ELF-1 (cell line): ENCODE results near the gene ELP6.
"Not testable (repeated sequence)": the region's sequence is repeated elsewhere in the genome, so short reads cannot be mapped to it uniquely, and the experiment has no call there.

Source experiments
- DNase-seq: peaks from one replicate; pipeline ENCODE4 v3.0.0-alpha.2; 2016; ENCODE audit warnings: low read depth, low spot score

The ELP6 gene

DNA sequence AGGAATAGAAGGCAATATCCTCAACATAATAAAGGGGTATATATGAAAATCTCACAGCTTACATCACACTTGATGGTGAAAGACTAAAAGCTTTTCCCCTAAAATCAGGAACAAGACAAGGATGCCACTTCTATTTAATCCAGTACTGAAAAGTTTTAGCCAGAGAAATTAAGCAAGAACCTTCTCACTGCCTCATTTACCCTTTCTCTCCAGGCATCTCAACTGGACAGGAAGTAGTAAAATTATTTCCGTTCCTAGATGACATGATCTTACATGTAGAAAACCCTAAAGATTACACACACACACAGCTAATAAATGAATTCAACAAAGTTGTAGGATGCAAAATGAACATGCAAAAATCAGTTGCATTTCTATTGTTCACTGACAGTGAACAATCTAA is 48.9 kb downstream of the ELP6 start:
- DNase-seq: no peak

DNA sequence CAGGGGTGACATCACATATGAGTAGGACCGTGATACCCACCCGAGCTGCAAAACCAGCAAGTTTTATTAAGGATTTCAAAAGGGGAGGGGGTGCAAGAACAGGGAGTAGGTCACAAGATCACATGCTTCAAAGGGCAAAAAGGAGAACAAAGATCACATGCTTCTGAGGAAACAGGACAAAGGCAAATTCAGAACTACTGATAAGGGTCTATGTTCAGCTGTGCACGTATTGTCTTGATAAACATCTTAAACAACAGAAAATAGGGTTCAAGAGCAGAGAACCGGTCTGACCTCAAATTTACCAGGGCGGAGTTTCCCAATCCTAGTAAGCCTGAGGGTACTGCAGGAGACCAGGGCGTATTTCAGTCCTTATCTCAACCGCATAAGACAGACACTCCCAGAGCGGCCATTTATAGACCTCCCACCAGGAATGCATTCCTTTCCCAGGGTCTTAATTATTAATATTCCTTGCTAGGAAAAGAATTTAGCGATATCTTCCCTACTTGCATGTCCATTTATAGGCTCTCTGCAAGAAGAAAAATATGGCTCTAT is 53.9 kb downstream of the ELP6 start:
- not testable (repeated sequence) for DNase-seq

DNA sequence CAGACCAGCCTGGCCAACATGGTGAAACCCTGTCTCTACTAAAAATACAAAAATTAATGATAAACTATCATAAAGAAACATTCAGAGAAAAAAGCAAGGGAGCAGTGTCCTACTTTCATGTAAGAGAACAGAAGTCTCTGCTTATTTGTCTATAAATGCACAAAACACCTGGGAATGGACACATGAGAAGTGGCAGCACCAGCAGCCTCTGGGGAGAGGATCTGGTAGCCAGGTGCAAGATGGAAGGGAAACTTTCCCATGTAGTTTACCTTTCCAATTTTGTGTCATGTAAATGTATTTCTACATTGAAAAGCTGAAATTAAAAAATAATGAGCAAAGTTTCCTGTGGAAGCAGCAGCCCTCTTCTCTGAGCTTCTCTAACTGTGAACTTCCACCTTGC is 56.5 kb downstream of the ELP6 start:
- no peak for DNase-seq

DNA sequence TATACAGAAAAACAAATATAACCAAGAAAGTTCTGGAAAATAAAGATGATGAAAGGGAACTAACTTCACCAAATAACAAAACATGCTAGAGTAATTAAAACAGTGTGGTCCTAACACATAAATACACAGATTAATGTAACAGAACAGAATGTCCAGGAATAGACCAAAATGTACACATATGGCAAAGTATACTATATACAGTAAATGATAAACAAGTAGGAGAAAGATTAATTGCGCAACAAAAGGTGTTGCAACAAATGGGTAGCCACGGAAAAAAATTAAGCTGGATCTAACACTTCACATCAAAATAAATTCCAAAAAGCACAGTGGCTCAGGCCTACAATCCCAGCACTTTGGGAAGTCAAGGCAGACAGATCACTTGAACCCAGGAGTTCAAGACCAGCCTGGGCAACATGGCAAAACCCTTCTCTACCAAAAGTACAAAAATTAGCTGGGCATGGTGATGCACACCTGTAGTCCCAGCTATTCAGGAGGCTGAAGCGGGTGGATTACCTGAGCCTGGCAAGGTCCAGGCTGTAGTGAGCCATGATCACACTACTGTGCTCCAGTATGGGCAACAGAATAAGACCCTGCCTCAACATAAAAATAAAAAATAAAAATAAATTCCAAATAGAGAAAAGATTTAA is 57.6 kb downstream of the ELP6 start:
- no peak for DNase-seq

DNA sequence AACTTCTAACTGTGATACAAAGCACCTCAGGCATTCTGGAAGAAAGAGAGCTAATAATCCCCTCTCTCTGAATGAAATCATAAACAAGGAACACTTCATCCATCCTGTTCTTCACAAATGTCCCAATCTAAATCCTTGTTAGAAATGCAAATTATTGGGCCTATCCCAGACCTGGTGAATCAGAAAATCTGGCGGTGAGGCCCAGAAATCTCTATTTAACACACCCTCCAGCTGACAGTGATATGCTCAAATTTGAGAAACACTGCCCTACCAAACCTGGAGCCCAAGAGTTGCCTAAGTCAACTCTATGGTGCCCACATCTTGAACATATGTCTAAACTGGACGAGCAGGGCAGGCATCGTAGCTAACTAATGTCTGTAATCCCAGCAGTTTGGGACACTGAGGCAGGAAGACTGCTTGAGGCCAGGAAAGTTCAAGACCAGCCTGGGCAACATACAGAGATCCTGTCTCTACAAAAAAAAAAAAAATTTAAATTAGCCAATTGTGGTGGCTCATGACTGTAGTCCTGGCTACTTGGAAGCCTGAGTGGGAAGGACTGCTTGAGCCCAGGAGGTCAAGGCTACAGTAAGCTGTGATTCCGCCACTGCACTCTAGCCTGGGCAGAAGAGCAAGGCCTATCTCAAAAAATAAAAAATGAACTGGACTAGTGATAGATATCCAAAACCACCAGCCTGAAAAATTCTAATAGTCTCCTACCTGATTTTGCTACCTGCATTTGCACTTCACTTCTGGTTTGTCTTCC is 60.9 kb downstream of the ELP6 start:
- DNase-seq: no peak
